Uterus (tissue), 2 donors: ENCODE results near the gene RRP1.

ENCODE experiments used
- POLR2A ChIP-seq, 2 donors: fragments of 450-650 bp; IDR thresholded peaks; one replicate each; pipeline ENCODE4 v1.6.1; 2016; ENCODE audit warnings: antibody characterized with exemption in 2 of 2, mild to moderate bottlenecking in 1 of 2, moderate library complexity in 1 of 2
- TF ChIP-seq, protein P1 (sequence below), 4 experiments: fragments of 200-600 bp in 2 of 4; fragments of 450-650 bp in 2 of 4; sonication (generic) in 2 of 4; IDR thresholded peaks; one replicate each; pipeline ENCODE4 v1.5.1; 2016 to 2019; ENCODE audit warnings: antibody characterized with exemption in 4 of 4, mild to moderate bottlenecking in 2 of 4, moderate library complexity in 1 of 4

GRCh38 chr21:43748622-43749021 lies 40.8 kb upstream of the RRP1 start:
- no peak for TF ChIP-seq POLR2A (IDR thresholded peaks at IDR 0.05)
- TF ChIP-seq, protein P1, sequence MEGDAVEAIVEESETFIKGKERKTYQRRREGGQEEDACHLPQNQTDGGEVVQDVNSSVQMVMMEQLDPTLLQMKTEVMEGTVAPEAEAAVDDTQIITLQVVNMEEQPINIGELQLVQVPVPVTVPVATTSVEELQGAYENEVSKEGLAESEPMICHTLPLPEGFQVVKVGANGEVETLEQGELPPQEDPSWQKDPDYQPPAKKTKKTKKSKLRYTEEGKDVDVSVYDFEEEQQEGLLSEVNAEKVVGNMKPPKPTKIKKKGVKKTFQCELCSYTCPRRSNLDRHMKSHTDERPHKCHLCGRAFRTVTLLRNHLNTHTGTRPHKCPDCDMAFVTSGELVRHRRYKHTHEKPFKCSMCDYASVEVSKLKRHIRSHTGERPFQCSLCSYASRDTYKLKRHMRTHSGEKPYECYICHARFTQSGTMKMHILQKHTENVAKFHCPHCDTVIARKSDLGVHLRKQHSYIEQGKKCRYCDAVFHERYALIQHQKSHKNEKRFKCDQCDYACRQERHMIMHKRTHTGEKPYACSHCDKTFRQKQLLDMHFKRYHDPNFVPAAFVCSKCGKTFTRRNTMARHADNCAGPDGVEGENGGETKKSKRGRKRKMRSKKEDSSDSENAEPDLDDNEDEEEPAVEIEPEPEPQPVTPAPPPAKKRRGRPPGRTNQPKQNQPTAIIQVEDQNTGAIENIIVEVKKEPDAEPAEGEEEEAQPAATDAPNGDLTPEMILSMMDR (IDR thresholded peaks at IDR 0.05), result no peak
